ENCODE results near the gene SLC38A3. TPM values are rescaled to one million over a fixed set of nuclear protein-coding genes. Genes with fewer than 3 reads are reported as not detected.

The SLC38A3 gene
- total and polyA plus RNA-seq, 9 of the 15 experiments (the other 6 are each of a cell fraction or from before 2014, with no cell fraction given), result 0.09 to 0.38 (median 0.16) TPM; not detected in 6

DNA sequence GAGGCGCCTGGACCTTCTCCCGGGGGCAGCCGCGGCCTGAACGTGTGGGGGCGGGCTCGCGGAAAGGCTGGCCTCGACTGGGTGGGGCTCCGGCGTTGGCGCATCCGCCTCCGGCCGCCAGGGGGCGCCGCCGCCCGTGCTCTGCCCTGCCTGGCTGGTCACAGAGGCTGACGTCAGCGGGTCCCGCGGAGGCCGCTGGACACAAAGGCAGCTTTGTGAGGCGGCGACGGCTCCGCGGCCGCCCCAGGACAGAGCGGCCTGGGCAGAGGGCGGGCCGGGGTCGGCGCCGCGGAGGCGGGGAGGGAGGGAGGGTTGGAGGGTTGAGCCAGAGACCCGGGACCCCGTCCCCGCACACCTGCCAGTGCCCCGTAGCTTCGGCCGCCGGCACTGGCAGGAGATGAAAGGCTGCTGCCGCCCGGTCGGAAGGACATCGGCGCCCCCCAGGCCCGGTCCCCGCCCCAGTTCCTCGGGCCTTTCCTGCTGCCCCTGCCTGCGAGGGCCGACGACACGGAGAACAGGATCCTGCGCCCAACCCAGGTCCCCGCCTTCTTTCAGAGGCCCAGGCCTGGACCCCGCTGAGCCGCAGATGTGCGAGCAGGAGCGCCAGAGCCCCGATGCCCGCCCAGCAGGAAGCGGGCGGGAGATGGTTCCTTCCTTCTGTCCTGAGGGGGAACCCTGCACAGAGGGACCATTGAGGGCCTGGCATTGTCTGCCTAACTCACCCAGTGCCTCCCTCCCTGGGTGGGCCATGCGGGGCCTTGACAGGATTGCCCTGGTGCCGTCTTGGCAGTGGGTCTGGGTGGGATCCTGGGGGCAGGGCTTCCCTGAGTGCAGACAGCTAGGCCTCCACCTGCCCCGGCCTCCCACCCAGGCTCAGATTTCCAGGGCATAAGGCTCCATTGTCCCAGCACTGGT lies 55.2 kb downstream of the SLC38A3 start (continued):
- TF ChIP-seq, protein P1, sequence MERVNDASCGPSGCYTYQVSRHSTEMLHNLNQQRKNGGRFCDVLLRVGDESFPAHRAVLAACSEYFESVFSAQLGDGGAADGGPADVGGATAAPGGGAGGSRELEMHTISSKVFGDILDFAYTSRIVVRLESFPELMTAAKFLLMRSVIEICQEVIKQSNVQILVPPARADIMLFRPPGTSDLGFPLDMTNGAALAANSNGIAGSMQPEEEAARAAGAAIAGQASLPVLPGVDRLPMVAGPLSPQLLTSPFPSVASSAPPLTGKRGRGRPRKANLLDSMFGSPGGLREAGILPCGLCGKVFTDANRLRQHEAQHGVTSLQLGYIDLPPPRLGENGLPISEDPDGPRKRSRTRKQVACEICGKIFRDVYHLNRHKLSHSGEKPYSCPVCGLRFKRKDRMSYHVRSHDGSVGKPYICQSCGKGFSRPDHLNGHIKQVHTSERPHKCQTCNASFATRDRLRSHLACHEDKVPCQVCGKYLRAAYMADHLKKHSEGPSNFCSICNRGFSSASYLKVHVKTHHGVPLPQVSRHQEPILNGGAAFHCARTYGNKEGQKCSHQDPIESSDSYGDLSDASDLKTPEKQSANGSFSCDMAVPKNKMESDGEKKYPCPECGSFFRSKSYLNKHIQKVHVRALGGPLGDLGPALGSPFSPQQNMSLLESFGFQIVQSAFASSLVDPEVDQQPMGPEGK (CRISPR knock-in tag; IDR thresholded peaks at IDR 0.05; ENCODE audit: borderline replicate concordance), result no peak
- TF ChIP-seq HMG20B (CRISPR knock-in tag; IDR thresholded peaks at IDR 0.05) (no peak), HNRNPK (IDR thresholded peaks at IDR 0.05; ENCODE audit: low read depth, low read length, poor library complexity, severe bottlenecking) (no peak), ZSCAN29 (IDR thresholded peaks at IDR 0.05) (no peak), BACH1 (tag; IDR thresholded peaks at IDR 0.05) (no peak), BMI1 (IDR thresholded peaks at IDR 0.05; ENCODE audit: low read length) (no peak), KLF6 (CRISPR knock-in tag; IDR thresholded peaks at IDR 0.05; ENCODE audit: borderline replicate concordance) (no peak), DPF2 (IDR thresholded peaks at IDR 0.05) (no peak), TAF15 (IDR thresholded peaks at IDR 0.05; ENCODE audit: low read depth, low read length) (no peak), TRIM28 (IDR thresholded peaks at IDR 0.05) (no peak), FOXM1 (IDR thresholded peaks at IDR 0.05; ENCODE audit: low read depth) (no peak), FOXM1 (CRISPR knock-in tag; IDR thresholded peaks at IDR 0.05; ENCODE audit: low read depth) (no peak; the same call in 1 of the 2 replicates), MECOM (CRISPR knock-in tag; IDR thresholded peaks at IDR 0.05) (no peak), CREB1 (IDR thresholded peaks at IDR 0.05) (peak; percentile 79), CREB1 (CRISPR knock-in tag; IDR thresholded peaks at IDR 0.05) (peak; percentile 88), SMAD1 (IDR thresholded peaks at IDR 0.05; ENCODE audit: low read depth, low read length, partially characterized antibody) (no peak), ZNF239 (CRISPR knock-in tag; IDR thresholded peaks at IDR 0.05) (no peak), ESRRB (CRISPR knock-in tag; IDR thresholded peaks at IDR 0.05; ENCODE audit: borderline replicate concordance) (no peak)
- TF ChIP-seq, protein P2, sequence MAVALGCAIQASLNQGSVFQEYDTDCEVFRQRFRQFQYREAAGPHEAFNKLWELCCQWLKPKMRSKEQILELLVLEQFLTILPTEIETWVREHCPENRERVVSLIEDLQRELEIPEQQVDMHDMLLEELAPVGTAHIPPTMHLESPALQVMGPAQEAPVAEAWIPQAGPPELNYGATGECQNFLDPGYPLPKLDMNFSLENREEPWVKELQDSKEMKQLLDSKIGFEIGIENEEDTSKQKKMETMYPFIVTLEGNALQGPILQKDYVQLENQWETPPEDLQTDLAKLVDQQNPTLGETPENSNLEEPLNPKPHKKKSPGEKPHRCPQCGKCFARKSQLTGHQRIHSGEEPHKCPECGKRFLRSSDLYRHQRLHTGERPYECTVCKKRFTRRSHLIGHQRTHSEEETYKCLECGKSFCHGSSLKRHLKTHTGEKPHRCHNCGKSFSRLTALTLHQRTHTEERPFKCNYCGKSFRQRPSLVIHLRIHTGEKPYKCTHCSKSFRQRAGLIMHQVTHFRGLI (CRISPR knock-in tag; IDR thresholded peaks at IDR 0.05), result no peak
- TF ChIP-seq, protein P3, sequence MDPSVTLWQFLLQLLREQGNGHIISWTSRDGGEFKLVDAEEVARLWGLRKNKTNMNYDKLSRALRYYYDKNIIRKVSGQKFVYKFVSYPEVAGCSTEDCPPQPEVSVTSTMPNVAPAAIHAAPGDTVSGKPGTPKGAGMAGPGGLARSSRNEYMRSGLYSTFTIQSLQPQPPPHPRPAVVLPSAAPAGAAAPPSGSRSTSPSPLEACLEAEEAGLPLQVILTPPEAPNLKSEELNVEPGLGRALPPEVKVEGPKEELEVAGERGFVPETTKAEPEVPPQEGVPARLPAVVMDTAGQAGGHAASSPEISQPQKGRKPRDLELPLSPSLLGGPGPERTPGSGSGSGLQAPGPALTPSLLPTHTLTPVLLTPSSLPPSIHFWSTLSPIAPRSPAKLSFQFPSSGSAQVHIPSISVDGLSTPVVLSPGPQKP (CRISPR knock-in tag; IDR thresholded peaks at IDR 0.05), result no peak
- TF ChIP-seq, protein P4, sequence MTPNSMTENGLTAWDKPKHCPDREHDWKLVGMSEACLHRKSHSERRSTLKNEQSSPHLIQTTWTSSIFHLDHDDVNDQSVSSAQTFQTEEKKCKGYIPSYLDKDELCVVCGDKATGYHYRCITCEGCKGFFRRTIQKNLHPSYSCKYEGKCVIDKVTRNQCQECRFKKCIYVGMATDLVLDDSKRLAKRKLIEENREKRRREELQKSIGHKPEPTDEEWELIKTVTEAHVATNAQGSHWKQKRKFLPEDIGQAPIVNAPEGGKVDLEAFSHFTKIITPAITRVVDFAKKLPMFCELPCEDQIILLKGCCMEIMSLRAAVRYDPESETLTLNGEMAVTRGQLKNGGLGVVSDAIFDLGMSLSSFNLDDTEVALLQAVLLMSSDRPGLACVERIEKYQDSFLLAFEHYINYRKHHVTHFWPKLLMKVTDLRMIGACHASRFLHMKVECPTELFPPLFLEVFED (CRISPR knock-in tag; conservative IDR thresholded peaks at IDR 0.05), result no peak
- TF ChIP-seq, protein P5, sequence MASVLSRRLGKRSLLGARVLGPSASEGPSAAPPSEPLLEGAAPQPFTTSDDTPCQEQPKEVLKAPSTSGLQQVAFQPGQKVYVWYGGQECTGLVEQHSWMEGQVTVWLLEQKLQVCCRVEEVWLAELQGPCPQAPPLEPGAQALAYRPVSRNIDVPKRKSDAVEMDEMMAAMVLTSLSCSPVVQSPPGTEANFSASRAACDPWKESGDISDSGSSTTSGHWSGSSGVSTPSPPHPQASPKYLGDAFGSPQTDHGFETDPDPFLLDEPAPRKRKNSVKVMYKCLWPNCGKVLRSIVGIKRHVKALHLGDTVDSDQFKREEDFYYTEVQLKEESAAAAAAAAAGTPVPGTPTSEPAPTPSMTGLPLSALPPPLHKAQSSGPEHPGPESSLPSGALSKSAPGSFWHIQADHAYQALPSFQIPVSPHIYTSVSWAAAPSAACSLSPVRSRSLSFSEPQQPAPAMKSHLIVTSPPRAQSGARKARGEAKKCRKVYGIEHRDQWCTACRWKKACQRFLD (CRISPR knock-in tag; IDR thresholded peaks at IDR 0.05), result no peak

Data from K562 (cell line).